HG03108 (cell line): Measurements from ENCODE around the gene MAGEB17.

ENCODE experiments used
- ATAC-seq: cut with Tn5 transposase; IDR thresholded peaks from one replicate; pipeline ENCODE4 v1.9.1; 2021; ENCODE audit warnings: moderate library complexity; ENCODE audit not compliant: unreplicated experiment

MAGEB17 gene

GRCh38 chrX:16205840-16206239 is 38.6 kb downstream of the MAGEB17 start:
- ATAC-seq = no peak

GRCh38 chrX:16207634-16208033 is 40.4 kb downstream of the MAGEB17 start:
- ATAC-seq = no peak

- ATAC-seq = no peak
Measured at GRCh38 chrX:16208601-16209000, 41.3 kb downstream of the MAGEB17 start.

- ATAC-seq = no peak
Measured at GRCh38 chrX:16210061-16210460, 42.8 kb downstream of the MAGEB17 start.

GRCh38 chrX:16212024-16212423 is 44.7 kb downstream of the MAGEB17 start:
- no peak for ATAC-seq

DNA sequence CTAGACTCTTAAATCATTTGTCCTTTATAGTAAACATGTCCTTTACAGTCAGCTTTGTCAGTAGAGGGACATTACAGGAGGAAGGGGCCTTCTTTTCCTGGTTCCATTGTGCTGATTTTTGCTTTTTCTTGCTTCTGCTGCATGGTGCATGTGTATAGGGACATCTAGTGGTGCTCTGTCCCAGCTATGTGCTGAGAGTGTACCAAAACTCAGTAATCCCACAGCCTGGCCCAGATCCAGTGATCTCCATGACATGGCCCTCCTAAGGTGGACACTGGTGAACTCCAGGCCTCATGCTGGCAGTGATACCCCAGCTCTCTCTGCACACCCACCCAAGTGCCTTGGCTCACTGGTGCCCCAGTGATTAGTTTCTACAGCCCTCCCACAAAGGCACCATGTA is 45.2 kb downstream of the MAGEB17 start:
- no peak for ATAC-seq

GRCh38 chrX:16213961-16214360 is 46.7 kb downstream of the MAGEB17 start:
- no peak for ATAC-seq

DNA sequence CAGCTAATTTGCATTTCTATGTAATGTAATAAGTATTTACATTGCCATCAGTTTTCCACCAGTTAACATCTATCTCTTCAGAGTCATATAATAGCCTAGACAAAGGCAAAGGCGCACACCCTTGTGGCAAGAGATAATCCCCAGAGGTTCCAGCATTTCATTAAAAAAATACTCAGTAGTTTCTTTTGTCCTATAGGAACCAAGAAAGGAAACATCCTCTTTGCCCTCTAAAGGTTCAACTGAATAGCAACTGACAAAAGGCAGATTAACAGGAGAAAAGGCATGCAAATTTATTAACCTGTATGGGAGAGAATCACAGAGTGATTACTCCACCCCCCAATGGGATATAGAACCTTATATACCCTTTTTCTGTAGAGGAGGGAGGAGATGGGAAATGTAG is 48.4 kb downstream of the MAGEB17 start:
- no peak for ATAC-seq
